Stimulated activated CD4-positive, alpha-beta T cell treated with anti-CD3 and anti-CD28 coated beads, Interleukin-4, amount 100 ng/mL, for 24 hours (primary cell): Measurements from ENCODE around the gene EIF3I.
A peak's percentile ranks its signal among the peaks of the same experiment; 100 is the strongest.

Source experiments
- DNase-seq: peaks from one replicate; pipeline ENCODE4 v3.0.0-alpha.2; 2020

EIF3I gene

GRCh38 chr1:32266921-32267591 is 44.8 kb downstream of the EIF3I start:
- DNase-seq, result no peak

DNA sequence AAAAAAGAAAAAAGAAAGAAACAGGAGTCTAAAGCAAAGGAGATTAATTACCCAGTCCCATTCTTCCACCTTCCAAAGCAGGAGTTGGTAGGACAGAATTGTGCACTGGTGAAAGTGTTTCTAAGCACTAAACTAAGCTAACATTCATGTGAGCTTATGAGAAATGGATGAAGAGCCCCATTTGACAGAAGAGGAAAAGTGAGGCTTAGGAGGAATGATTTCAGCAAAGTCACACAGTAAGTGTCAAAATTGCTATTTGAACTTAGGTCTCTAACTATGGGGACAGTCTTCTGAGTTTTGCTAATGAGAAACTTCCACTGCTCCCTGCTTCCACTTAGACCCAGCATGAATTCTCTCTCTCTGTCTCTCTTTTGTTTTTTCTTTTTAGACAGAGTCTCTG is 47.5 kb downstream of the EIF3I start:
- no peak for DNase-seq

DNA sequence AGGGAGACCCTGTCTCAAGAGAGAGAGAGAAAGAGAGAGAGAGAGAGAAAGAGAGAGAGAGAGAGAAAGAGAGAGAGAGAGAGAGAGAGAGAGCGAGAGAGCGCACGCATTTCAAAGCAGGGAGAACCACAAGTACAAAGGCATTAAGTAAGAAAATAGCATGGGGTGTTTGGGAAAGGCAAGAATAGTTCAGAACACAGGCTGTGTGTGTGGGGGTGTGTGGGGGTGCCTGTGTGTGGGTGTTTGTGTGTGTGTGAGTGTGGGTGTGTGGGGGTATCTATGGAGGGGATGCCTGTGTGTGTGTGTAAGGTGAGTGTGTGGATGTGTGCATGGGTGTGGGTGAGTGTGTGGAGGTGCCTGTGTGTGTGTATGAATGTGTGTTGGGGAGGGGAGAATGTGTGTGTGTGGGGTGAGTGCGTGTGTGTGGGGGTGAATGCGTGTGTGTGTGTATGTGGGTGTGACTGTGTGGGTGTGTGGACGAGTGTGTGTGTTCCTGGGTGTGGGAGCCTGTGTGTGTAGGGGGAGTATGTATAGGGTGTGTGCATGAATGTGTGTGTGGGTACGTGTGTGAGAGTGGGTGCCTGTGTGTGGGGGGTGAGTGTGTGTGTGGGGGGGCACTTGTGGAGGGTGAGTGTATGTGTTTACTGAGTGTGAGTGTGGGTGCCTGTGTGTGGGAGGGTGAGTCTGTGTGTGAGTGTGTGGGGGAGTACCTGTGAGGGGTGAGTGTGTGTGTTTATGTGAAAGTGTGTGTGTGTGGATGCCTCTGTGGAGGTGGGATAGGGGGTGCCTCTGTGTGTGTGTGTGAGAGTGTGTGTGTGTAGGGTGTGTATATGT is 50.6 kb downstream of the EIF3I start:
- no peak for DNase-seq

- peak; percentile 85 for DNase-seq
Measured at GRCh38 chr1:32273391-32274208, 51.4 kb downstream of the EIF3I start.

DNA sequence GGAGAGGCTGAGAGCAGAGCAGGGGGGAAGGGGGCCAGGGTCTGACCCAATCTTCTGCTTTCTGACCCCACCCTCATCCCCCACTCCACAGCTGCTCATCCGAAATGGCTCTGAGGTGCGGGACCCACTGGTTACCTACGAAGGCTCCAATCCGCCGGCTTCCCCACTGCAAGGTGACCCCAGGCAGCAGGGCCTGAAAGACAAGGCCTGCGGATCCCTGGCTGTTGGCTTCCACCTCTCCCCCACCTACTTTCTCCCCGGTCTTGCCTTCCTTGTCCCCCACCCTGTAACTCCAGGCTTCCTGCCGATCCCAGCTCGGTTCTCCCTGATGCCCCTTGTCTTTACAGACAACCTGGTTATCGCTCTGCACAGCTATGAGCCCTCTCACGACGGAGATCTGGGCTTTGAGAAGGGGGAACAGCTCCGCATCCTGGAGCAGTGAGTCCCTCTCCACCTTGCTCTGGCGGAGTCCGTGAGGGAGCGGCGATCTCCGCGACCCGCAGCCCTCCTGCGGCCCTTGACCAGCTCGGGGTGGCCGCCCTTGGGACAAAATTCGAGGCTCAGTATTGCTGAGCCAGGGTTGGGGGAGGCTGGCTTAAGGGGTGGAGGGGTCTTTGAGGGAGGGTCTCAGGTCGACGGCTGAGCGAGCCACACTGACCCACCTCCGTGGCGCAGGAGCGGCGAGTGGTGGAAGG is 52.6 kb downstream of the EIF3I start:
- DNase-seq, result no peak

- no peak for DNase-seq
Measured at GRCh38 chr1:32275424-32275823, 53.2 kb downstream of the EIF3I start.

DNA sequence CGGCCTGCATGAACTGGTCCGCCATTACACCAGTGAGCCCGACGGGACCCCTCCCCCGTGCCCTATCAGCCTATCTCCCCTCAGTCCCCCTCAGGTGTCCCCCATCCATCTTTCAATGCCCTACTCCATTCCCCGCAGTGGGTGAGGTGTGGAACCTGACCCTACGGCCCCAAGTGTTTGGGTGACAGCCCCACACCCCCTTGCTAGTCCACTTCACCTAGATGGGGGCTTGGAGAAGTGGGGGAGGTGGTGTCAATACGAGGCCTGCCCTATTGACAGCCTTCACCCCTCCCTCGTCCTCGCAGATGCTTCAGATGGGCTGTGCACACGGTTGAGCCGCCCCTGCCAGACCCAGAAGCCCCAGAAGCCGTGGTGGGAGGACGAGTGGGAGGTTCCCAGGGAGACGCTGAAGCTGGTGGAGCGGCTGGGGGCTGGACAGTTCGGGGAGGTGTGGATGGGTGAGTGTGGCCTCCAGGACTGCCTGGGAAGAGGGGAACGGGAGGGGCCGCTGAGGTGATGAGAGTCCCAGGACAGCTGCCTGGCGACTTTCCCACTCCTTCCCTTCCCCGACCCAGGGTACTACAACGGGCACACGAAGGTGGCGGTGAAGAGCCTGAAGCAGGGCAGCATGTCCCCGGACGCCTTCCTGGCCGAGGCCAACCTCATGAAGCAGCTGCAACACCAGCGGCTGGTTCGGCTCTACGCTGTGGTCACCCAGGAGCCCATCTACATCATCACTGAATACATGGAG is 54.0 kb downstream of the EIF3I start:
- no peak for DNase-seq
